IPS-18c (cell line): ENCODE measurements around the gene OS9.

ENCODE experiments used
- H3K4me3 ChIP-seq: 2 replicates; pipeline ENCODE4 v1.7.0; 2013; ENCODE audit warnings: low read depth, mild to moderate bottlenecking, low read length, moderate library complexity; ENCODE audit not compliant: insufficient read depth
- H3K9me3 ChIP-seq: one replicate; pipeline ENCODE4 v1.6.1; 2013; ENCODE audit warnings: mild to moderate bottlenecking, low read length, moderate library complexity; ENCODE audit not compliant: control insufficient read depth, insufficient read depth

Gene OS9

DNA sequence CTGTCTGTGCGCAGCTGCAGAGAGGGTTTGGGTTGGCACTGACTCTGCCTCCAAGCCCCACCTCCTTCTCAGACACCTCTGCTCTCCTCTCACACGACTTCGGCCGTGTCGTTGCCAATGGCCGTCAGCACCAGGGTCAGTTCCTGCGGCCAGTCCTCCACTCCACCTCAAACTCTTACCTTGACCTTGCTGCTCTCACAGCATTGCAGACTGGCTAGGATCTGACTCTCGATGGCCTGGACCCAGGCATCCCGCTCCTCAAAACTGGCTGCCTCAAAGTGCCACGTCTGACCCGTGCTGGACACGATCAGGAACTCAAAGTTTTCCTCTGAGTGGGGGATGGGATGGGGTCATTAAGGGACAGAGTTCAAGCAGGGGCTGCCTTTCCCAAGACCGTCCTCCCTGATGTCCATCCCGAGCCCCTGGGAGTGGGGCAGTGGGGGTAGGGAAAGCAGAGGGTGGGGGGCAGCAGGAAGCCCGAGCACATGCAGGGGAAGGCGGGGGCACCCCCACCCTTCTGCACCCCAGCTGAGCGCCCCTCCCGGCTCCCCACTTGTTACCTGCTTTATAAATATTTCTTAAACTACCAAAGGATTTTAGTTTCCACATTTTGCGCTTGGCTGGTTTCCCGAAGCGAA is 33.9 kb downstream of the OS9 start:
- H3K4me3 ChIP-seq, result peak overlapping the region; percentile 40; the same call in 1 of the 2 replicates
- no peaks in the 10 kb centered on the region for H3K9me3 ChIP-seq

DNA sequence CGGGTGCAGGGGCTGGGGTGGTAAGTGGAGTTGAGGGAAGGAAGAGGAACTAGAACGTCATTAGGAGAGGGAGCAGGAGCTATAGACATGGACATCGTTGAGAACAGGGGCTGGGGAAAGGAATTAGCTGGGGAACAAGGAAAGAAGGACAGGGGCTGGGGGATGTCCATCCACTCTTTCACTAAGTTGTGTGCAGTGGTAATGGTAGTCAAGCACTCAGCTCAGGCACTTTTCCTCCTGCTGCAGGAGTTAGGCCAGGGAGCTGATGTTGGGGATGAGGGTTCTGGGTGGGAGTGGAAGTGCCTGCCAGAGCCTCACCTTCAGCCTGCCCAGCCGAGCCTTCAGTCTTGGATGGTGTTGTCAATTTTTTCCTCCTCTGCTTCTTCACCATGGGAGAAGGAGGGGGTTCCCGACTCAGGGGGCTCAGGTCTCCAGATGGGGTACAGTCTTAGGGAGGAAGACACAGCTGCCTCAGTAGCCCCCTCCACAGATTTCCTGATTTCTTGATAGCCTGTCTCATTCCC is 35.5 kb downstream of the OS9 start:
- no peaks in the 10 kb centered on the region for H3K9me3 ChIP-seq

DNA sequence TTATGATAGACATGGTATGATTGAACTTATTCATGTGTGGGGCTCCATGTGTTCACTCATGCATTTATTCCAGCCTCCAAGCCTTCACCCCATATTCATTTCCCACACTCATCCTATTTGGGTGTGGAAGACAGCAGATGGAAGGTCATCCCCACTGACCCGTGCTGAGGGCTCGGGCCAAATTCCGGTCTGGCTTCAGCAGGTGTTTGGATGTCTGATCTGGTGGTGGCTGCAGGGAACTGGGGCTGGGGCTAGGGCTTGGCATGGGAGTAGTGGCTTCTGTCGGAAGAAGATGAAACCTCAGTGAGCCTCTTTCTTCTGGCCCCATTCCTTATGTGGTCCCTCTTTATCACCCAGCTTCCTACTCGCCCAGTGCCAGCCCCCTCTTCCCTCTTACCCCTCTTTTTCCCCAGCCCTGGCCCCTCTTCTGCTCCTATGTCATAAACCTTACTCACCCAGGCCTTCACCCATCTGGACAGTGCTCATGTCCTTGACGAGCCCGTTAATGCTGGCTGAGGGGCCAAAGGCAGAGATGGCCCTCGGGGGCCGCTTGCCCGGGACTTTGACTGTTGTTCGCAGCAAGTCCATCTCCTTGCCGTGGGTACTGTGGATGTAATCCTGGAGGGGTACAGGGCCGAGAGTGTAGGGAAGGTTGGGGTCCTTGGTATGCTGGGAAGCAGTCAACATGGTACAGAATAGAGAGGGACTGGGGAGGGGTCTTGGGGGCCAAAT is 36.6 kb downstream of the OS9 start:
- no peak overlapping the region for H3K4me3 ChIP-seq
- H3K9me3 ChIP-seq, result no peaks in the 10 kb centered on the region

More for the DNA sequence above, 35.5 kb downstream of the OS9 start:
- no peak overlapping the region for H3K4me3 ChIP-seq

DNA sequence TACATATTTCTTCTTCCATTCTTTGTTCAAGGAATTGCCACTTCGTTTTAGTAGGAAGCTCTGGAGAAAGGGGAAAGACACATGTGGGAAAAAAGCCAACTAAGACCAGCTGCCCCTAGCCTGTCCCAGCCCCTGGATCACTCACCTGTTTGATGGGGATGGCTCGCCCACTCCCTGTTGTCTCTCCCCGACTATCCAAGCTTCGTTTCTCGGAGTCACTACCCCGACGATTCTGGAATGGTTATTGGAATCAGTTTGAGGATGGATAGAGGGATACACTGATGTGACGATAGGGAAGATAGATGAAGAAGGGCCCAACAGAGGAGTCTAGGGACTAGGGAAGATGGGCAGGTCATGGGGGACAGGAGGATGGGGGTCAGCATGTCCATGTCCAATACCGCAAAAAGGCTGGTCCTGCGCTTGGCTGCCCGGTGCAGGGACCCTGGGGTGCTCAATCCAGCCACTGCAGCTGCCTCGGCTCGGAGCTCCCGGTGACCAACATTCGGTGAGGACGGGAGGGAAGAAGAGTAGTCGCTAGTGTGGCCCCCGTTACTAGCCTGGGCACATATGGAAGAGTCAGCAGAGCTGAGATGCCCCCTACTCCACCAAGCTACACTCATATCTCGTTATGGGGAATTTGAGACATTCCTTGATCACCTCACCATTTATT is 37.6 kb downstream of the OS9 start:
- H3K4me3 ChIP-seq, result no peak overlapping the region
- no peaks in the 10 kb centered on the region for H3K9me3 ChIP-seq

DNA sequence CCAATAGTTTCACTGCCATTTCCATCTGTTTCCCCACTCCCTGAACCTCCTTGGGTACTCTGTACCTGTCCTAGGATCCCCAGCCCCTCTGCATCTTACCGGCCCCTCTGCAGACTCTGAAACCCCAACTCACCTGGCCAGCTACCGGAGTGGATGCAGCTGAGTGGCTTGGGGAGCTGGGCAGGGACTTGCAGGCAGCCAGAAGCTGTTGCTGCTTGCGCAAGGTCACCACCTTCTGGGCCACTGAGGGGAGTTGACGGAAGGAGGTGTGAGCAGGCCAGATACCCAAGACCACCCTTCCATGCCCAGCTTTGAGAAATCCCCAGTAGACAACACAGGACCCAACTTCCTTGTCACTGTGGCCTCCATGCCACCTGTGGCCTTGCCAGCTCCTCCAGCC is 38.3 kb downstream of the OS9 start:
- Histone ChIP-seq H3K4me3 (no peak overlapping the region), H3K9me3 (no peaks in the 10 kb centered on the region)

DNA sequence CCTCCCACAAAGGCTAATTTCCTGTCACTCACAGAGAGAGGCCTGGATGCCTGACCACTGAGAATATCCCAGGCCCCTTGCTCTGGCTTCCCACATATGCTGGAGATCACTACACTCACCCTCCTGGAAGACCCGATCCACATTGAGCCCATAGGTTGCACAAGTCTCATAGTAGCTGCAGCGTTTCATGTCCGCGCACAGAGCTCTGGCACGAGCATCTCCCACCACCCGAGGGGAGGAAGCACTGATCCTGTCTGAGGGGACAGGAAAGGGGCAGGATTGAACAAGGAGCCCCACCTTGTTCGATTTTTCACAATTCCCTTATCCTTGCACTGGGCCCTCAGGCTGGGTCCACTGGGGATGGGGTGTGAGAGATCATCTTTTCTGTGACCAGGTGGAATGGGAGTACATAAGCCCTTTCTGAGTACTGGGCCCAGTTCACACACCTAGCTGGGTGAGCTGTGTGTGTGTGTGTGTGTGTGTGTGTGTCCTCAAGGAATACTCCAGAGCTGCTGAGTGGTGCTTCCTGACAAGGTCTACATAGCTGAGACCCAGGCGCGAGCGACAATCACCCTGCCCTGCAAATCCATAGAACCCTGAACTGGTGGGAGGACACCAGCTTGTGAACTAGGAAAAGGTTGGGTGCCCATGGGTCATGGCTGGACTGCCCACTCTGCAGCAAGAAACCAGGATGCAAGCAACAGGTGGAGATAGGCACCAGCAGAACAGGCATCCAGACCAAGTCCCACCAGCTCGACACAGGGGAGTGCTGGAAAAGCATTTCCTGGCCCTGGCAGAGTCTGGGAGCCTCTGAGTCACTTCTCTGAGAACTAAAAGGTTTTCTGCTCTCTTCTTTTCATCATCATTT is 39.0 kb downstream of the OS9 start:
- no peaks in the 10 kb centered on the region for H3K9me3 ChIP-seq
- no peak overlapping the region for H3K4me3 ChIP-seq

DNA sequence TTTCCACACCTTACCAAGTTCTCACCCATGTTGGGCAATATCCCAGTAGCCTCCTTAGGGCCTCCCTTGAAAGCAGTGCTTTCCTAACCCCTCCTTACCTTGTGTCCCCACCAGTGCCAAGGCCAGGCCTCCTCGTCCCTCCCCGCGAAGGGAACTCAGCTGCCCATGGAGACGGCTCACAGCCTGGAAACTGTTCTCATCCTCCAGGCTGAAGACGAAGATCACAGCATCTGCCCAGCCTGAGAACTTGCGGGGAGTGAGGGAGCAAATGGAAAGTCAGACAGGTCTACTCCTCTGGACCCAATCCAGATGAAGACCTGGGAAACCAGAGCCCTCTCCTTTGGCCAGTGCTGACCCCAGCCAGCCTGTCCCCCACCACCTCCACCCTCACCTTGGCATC is 40.0 kb downstream of the OS9 start:
- H3K9me3 ChIP-seq, result no peaks in the 10 kb centered on the region
- H3K4me3 ChIP-seq, result no peak overlapping the region

DNA sequence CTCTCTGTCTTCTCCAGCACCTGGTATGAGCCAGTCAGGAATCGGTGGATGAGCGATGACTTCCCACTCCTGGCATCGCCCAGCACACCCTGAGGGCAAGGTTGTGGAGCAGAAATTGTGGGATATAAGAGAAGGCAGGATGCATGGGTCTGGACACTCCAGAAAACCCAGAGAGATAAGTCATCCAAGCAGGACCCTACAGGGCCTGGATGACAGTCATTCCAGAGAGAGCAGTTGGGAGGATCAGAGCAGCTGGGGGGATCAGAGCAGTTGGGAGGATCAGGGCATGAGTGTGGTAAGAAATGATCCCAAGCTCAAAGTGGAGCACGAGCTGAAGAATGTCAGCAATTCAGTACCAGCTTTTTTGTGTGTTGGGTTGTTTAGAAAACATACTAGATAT is 40.7 kb downstream of the OS9 start:
- H3K4me3 ChIP-seq, result no peak overlapping the region

DNA sequence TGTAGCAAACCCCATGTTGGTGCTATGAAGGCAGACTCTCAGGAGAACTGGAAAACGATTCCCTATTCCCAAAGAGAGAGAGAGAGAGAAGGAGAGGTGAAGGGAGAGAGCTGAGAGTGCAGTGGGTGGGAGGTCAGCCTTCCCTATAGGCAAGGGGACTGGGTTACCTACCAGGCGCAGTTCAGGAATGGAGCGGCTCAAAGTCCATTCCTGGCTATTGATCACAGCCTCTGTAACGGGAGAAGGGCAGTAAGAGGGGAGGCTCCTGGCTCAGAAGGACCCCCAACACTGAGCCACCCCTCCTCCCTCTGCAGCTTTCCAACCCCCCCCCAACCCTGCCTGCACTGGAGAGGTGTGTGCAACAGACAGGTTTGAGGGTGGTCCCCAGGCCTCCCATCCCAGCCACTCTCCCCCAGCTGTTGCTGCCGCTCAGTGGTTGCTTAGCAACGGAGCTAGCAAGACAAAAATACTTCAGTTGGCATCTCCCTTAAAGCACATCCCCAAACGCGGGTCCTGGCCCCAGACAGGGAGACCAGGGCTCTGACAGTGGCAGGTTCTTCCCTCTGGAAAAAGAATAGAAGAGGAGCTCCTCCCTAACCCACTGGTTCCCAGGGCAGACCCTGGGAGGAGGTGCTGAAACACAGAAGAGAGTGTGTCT is 41.4 kb downstream of the OS9 start:
- H3K9me3 ChIP-seq, result no peaks in the 10 kb centered on the region
- H3K4me3 ChIP-seq, result no peak overlapping the region

More for the DNA sequence above, 40.7 kb downstream of the OS9 start:
- no peaks in the 10 kb centered on the region for H3K9me3 ChIP-seq

DNA sequence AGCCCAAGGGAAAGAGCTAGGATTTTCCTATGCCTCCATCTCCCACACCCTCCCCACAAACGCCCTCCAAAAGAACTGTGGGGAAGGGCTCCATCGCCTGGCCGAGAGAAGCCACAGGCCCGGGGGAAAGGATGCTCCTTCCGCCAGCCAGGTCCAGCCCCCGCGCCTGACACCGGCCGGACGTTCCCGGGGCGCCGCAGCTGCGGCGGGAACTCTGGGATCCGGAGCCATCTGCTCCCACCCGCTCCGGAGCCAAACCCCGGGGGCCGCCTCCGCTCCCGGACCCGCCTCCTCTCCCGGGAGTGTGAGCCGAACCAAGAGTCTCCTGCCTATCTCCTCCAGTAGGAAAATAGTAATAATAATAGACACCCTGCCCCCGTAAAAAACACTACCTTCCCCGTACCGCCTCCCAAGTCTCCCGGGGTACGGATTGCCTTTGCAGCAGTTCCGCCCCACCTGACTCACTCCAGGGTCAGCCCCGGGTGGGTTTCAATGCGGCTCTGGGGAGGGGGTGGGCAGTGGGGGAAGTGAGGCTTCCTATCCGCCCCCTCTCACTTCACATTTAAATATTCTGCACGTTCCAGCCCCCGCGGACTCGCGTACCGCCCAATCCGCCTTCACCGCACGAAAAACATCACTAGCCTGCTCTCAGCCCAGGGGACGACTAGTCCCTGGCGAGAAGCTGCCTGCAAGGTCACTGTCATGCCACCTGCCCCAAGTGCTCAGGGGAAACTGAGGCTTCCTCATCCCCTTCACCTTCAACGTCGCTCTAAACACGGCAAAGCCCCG is 42.2 kb downstream of the OS9 start:
- H3K9me3 ChIP-seq, result no peaks in the 10 kb centered on the region
- peak overlapping the region; percentile 53 for H3K4me3 ChIP-seq

DNA sequence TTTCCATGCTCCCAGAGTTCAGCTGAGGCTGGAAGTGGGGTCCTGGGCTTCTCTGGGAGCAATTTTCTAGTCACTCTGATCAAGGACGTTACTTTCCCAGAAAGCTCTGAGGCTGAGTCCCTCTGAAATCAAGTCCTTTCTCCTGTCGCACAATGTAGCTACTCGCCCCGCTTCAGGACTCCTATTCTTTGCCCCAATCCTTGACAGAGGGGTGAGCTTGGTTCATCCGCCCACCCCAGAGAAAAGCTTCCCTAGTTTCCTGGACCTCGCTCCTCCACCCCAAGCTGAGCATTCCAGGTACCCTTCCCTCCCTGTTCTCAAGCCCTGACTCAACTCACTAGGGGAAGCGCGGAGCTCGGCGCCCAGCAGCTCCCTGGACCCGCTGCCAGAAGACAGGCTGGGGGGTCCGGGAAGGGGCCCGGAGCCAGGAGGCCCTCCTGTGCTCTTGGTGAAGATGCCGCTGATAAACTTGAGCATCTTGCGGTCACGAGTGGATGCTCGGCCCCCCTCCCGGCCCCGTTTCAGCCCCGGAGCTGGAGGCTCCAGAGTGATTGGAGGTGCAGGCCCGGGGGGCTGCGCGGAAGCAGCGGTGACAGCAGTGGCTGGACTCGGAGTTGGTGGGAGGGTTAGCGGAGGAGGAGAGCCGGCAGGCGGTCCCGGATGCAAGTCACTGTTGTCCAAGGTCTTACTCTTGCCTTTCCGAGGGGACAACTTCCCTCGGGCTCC is 43.0 kb downstream of the OS9 start:
- Histone ChIP-seq H3K4me3 (peak overlapping the region; percentile 53), H3K9me3 (no peaks in the 10 kb centered on the region)

DNA sequence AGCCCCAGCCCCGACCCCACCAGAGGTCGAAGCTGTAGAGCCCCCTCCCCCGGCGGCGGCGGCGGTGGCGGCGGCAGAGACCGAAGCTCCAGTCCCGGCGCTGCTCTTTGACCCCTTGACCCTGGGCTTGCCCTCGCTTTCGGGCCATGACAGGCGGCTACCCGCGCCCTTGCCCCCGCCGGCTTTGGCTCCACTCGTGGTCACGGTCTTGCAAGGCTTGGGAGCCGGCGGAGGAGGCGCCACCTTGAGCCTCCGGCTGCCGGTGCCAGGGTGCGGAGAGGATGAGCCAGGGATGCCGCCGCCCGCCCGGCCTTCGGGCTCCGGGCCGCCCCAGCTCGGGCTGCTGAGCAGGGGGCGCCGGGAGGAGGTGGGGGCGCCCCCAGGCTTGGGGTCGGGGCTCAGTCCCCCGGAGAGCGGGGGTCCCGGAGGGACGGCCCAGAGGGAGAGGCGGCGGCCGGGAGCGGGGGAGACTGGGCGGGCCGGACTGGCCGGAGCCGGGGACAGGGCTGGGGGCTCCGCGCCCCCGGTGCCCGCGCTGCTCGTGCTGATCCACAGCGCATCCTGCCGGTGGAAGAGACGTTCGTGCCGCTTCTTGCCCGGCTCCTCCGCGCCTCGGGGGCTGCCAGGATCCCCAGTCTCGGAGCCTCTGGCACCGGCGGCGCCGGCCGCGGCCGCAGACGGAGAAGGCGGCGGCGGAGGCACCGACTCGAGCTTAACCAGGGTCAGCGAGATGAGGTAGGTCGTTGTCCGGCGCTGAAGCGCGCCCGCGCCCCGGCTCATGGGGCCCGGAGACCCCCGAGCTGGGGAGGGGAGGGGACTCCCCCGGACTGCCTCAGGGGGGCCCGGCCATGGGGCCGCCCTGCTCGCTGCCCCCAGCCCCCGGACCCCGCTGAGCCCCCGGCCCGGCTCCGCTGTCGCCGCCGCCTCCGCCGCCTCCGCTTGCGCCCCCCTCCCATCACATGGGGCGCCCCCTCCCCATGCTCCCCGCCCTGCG is 43.8 kb downstream of the OS9 start:
- Histone ChIP-seq H3K4me3 (peak overlapping the region; percentile 53), H3K9me3 (no peaks in the 10 kb centered on the region)

DNA sequence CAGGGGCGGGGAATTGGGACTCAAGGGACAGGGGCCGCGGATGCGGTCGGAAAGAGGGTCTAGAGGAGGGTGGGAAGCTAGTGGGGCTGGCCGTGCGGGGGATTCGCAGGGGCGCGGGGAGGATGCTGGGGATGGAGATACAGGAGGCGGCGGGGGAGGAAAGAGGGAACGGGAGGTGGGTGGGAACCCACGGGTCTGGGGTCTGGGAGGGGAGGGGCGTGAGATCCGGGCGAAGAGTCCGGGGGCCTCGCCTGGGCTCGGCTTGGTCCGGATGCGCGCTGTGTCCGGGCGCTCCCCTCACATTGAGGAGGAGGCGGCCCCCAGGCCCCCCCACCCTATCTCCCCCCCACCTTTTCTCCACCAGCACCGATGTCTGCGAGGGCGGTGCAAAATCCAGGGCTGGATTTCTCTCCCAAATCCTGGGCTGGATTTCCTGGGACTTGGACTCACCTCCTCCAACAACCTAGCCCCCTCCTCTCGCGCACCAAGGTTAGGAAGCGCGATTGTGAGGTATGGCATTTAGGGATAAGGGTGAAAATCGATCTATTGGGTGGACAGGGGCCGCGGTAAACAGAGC is 44.8 kb downstream of the OS9 start, which contains the start of gene AGAP2:
AGAP2 (minus strand) TSS at position 82 of the 577 bp plus-strand sequence. CDS start 496 bp downstream, outside the sequence.
- peak within 1 kb of the TSS; percentile 53 for H3K4me3 ChIP-seq

DNA sequence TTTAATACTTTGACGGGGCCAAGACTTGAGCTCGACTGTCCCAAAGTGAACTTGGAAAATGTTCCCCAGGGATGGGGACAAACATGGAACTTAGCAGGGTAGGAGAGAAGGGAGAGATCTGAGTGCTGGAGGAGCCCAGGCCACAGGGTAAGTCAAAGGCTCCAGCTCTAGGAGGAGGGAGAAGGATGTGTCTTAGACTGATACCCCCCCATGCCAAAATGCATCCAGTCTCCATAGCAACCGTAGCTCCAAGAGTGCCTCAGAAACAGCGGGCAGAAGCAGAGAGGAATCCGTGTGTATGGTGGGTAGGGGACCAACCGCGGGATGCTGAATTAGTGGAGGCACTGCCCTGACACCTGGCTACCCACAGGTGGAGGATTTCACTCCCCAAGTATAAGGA is 45.5 kb downstream of the OS9 start:
- Histone ChIP-seq H3K4me3 (no peak overlapping the region), H3K9me3 (no peaks in the 10 kb centered on the region)

More for the DNA sequence above, 44.8 kb downstream of the OS9 start, which contains the start of gene AGAP2:
- no peaks in the 10 kb centered on the region for H3K9me3 ChIP-seq
